Amygdala (tissue), 56 donors: ENCODE results near the gene CIAO2A.
A peak's percentile ranks its signal among the peaks of the same experiment; 100 is the strongest.
"Not testable (repeated sequence)": the region's sequence is repeated elsewhere in the genome, so short reads cannot be mapped to it uniquely, and the experiment has no call there.

Experiments used
- DNase-seq, 56 donors: peaks; one replicate each; lab custom pipeline; 2025; lab: John Stamatoyannopoulos, UW

CIAO2A gene

DNA sequence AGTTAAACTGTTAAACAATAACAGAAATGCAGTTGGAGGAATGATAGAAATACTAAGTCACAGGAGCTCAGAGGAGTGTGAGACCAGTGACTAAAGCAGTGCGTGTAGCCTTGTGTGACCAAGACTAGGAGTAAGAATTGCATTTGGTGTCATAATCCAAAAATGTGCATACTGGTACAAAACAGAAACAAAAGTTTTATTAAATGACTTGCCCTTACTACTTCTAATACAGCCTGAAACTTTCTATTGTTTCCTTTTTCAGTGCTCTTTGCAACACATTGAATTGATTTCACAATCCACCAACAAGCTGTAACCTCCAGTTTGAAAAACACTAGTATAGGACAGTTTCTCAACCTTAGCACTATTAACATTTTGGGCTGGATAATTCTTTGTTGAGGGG lies 19.3 kb upstream of the CIAO2A start:
- DNase-seq: no peak

DNA sequence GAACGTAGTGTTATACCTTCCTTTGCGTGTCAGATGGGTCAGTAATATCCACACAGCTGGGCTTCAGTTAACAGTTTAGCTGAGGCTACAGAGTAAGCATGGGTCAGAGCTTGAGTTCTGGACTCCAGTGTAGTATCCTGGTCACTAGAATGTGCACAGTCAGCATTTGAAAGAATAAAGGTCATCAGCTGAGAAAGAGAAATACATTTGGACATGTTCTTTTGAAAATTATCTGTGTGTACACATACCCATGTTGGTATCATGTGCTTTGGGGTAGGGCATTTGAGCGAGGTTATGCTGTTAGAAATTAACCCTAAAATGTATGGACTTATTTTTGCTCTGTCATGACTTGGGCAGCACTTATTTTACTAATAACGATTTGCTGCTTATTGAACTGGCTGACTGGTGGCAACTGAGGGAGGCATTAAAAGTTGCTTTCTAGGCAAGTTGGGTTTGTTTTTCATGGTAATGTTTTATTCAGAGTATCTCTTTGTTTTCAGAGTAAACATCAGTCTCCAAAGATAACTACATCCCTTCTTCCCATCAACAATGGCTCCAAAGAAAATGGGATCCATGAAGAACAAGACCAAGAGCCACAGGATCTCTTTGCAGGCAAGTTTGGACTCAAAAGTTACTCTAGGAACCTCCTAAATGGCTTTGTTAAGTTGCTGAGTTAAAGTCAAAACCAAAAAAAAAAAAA lies 18.6 kb upstream of the CIAO2A start:
- DNase-seq: no peak

DNA sequence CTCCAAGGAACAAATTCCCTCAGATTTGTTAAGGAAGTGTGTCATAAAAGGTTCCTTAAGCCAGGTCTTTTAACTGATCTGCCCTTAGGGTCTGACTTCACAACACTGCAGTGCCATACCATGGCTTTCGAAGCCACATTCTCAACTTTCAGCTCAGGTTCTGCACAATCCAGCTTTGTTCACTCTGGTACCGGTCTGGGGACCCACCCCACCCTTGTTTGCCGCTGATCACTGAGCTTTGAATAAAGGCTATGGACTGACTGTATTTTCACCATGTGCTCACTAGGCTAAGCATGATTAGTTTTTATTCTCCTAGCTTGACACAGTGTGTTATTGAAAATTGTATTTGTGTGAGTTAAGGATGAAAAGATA lies 18.0 kb upstream of the CIAO2A start:
- no peak for DNase-seq

GRCh38 chr15:64110950-64111678 lies 17.5 kb upstream of the CIAO2A start:
- no peak for DNase-seq

GRCh38 chr15:64110108-64110701 lies 16.6 kb upstream of the CIAO2A start:
- DNase-seq: not testable (repeated sequence)

DNA sequence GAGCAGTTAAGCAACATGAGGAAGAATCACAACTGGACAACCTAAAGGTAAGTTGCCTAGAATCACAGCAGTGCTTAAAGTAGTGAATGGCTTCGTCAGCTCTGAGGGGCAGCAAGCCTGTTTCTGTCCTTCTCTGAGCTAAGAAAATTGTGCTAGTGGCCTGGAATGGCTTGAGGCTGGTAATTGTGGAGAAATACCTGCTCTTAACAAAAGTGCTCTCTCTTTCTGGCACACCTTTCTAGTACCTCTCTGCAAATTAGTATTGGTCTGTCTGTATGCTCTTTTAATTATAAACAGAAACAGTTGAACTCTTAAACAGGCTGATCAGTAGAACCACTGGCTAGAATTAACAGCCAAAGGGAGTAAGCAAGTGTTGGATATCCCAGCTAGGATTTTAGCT lies 13.7 kb upstream of the CIAO2A start:
- DNase-seq: no peak

- DNase-seq: peak in 1 of 56 donors; percentile 44
Observed at GRCh38 chr15:64105113-64105704, 11.6 kb upstream of the CIAO2A start.

GRCh38 chr15:64102497-64102896 lies 8.9 kb upstream of the CIAO2A start:
- DNase-seq: no peak

GRCh38 chr15:64100958-64101357 lies 7.3 kb upstream of the CIAO2A start:
- DNase-seq: no peak

DNA sequence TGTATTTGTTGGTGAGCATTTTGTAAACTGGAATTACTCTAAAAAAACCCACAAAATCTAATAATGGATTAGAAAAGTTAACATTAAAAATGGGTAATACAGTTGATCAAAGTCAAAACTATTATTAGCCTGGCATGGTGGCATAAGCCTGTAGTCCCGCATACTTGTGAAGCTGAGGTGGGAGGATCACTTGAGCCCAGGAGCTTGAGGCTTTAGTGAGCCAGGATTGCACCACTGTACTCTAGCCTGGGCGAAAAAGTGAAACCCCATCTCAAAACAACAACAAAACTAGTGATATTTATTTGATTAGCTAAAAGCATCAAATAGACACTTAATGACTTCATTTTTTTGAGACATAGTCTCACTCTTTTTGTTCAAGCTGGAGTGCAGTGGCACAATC lies 5.7 kb upstream of the CIAO2A start:
- no peak for DNase-seq

GRCh38 chr15:64096668-64097384 lies 3.2 kb upstream of the CIAO2A start:
- no peak for DNase-seq

DNA sequence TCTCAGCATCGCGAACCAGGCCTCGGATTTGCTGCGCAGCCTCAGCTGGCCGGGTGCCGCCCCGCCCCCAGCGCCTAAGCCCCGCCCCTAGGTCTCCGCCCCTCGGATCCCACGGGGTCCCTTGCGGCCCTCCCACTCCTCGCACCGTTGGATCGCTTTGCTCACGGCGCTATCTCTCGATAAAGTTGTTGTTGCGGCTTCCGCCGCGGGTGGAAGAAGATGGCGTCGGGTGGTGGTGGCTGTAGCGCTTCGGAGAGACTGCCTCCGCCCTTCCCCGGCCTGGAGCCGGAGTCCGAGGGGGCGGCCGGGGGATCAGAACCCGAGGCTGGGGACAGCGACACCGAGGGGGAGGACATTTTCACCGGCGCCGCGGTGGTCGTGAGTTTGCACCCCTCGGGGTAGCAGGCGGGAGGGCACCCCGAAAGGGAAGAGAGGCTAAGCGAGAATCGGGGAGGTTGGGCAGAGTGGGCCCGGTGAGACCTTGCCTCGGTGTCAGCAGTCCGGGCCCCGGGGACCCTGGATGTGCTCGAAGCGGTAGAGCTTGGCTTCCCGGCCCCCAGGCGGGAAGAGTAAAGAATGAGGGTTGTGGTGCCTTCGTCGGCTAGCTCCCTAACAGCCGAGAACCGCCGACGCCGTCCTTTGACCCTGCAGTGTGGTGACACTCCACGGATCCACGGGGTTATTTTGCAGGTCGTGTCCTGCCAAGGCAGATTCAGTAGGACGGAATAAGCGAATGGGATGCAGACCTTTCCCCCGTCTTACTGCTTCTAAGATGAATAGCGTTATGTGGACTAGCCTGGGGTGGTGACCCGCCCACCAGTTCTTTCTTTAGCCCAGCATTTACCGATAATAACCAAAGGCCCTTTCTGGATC lies 2.4 kb upstream of the CIAO2A start, which contains the start of gene SNX1:
Gene SNX1 (plus strand): TSS at position 188 of the 873 bp plus-strand sequence. CDS start 32 bp downstream, at position 220.
- DNase-seq: peak; percentile 57 to 97 (median 92)

DNA sequence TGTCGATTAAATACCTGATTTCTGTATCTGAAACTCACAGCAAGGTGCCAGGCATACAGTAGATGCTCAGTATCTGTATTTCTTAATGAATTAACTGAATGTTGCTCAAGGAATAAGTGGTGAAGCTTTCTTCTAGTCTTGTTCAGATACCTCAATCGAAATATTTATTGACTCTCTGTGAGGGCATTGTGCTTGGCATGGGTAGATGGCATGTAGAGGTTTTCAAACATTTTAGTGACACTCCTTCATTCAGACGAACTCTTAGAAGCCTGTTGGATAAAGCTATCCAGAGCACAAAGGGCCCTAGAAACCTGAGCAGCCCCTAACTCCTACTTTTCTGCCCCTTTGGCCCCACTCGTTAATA lies 1.8 kb upstream of the CIAO2A start:
- DNase-seq: no peak

- peak in 12 of 56 donors; percentile 8 to 57 (median 22) for DNase-seq
Observed at GRCh38 chr15:64092864-64093626, 593 bp downstream of the CIAO2A start.

DNA sequence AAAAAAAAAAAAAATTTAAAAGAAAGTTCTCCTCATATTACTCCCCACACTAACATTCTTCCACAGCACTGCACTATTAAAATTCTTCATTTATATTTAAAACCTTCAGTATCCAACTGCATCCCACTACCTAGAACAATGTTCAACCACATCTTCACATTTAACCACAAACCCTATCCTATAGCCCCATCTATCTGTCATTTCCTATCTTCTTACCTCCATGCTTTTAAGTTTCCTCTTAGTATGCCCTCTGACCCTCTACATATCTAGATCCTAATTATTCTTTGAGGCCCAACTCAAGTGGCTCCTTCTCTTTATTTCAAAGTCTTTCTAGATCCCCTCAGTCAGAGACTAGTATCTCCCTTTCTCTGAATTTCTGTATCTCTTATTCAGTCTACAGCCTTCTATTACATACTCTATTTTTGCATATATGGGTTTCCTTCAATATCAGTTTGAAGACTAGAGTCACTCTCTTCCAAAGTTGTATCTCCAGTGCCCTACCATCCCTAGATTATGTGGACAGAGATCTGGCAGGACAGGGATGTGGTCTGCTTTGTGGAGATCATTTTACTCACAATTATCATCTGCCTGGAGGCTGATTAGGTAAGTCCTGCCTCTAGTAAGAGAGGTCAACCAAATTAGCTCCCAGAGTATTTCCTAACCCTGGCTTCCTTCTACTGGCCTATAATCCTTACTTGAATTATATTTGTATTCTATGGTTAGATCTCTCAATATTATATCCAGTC lies 1.4 kb downstream of the CIAO2A start:
- no peak for DNase-seq

DNA sequence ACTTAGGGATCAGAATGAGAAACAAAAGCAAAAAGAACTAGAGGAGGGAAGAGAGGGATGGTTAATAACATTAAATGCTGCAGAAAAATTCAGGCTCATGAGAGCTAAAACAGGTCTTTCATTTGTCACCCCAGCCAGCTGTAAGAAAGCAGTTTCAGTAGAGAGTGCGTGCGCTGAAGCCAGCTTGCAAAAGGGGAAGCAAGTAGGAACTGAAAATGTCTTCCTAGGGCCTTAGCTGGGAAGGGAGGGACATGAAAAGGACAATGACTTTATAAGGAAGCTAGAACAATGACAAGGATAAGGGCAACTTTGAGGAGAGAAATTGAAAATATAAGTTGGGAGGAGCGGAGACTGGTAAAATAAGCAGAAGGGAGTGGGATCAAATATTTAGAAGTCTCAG lies 3.1 kb downstream of the CIAO2A start:
- peak in 1 of 56 donors; percentile 17 for DNase-seq

DNA sequence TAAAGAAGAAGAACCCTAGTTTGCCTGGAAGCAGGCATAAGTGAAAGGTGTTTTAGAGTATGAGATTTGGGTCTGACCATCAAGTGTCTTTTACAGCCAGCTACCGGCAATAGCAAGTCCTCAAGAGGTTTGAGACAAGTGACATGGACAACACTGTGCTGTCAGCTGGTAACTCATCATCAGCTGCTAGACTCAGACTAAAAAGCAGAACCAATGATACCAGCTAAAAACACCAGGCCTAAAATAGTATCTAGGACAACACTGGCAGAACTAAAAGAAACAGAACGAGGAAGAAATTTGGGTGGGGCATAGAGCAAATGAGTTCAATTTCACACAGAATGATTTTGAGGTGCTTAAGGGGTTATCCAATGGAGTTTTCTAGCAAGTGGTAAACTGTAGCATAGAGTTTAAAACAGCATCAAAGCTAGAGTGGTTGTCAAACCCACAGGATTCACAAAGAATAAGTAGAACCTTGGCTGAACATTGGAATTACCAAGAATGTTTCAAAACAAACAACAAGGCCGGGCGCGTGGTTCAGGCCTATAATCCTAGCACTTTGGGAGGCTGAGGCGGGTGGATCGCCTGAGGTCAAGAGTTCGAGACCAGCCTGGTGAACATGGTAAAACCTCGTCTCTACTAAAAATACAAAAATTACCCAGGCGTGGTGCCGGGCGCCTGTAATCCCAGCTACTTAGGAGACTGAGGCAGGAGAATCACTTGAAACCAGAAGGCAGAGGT lies 3.9 kb downstream of the CIAO2A start:
- peak in 2 of 56 donors; percentile 9 to 26 for DNase-seq
